Gastrocnemius medialis (tissue), 4 donors: ENCODE data around the gene HES5.

Experiments
- POLR2A ChIP-seq, 2 donors: fragments of 450-650 bp; IDR thresholded peaks; one replicate each; pipeline ENCODE4 v1.6.1; 2017; ENCODE audit warnings: antibody characterized with exemption in 2 of 2, mild to moderate bottlenecking in 2 of 2, moderate library complexity in 2 of 2
- TF ChIP-seq, protein P1 (sequence below), 5 experiments: fragments of 450-650 bp in 3 of 5; fragments of 200-600 bp in 2 of 5; sonication (generic) in 2 of 5; IDR thresholded peaks in 4 of 5; conservative IDR thresholded peaks in 1 of 5; 1 replicate in 4 of 5; 2 replicates in 1 of 5; pipeline ENCODE4 v1.5.1; 2016 to 2019; ENCODE audit warnings: antibody characterized with exemption in 5 of 5, mild to moderate bottlenecking in 3 of 5, moderate library complexity in 3 of 5

DNA sequence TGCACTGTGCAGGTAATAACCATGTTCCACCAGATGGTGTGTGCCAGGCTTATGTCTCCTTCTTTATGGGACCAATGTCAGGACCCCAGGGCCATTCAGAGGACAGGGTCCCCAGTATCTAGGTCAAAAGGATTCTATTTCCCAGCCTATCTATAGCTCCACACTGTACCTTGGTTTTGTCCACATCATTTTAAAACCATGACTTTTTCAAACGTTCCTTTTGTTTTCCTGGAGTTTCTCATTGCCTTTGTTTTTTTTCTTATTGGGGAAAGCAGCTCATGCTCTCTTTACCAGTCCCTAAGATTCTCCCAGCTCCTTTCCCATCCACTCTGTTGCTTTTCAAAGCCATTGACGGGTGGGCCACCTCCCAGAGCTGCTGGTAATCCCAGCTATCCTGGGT is 41.4 kb downstream of the HES5 start:
- TF ChIP-seq, protein P1, sequence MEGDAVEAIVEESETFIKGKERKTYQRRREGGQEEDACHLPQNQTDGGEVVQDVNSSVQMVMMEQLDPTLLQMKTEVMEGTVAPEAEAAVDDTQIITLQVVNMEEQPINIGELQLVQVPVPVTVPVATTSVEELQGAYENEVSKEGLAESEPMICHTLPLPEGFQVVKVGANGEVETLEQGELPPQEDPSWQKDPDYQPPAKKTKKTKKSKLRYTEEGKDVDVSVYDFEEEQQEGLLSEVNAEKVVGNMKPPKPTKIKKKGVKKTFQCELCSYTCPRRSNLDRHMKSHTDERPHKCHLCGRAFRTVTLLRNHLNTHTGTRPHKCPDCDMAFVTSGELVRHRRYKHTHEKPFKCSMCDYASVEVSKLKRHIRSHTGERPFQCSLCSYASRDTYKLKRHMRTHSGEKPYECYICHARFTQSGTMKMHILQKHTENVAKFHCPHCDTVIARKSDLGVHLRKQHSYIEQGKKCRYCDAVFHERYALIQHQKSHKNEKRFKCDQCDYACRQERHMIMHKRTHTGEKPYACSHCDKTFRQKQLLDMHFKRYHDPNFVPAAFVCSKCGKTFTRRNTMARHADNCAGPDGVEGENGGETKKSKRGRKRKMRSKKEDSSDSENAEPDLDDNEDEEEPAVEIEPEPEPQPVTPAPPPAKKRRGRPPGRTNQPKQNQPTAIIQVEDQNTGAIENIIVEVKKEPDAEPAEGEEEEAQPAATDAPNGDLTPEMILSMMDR (IDR thresholded peaks at IDR 0.05 in 4 of 5, conservative IDR thresholded peaks at IDR 0.05 in 1 of 5): no peak
- TF ChIP-seq POLR2A (IDR thresholded peaks at IDR 0.05): no peak
